ENCODE data around the gene NPSR1. TPM values are rescaled to one million over a fixed set of nuclear protein-coding genes. Genes with fewer than 3 reads are reported as not detected.
"Not testable (repeated sequence)": the region's sequence is repeated elsewhere in the genome, so short reads cannot be mapped to it uniquely, and the experiment has no call there.

Gene NPSR1
- total and polyA plus RNA-seq, 4 donors, result not detected

GRCh38 chr7:34851431-34851830 lies 193.4 kb downstream of the NPSR1 start (continued):
- TF ChIP-seq, protein P1, sequence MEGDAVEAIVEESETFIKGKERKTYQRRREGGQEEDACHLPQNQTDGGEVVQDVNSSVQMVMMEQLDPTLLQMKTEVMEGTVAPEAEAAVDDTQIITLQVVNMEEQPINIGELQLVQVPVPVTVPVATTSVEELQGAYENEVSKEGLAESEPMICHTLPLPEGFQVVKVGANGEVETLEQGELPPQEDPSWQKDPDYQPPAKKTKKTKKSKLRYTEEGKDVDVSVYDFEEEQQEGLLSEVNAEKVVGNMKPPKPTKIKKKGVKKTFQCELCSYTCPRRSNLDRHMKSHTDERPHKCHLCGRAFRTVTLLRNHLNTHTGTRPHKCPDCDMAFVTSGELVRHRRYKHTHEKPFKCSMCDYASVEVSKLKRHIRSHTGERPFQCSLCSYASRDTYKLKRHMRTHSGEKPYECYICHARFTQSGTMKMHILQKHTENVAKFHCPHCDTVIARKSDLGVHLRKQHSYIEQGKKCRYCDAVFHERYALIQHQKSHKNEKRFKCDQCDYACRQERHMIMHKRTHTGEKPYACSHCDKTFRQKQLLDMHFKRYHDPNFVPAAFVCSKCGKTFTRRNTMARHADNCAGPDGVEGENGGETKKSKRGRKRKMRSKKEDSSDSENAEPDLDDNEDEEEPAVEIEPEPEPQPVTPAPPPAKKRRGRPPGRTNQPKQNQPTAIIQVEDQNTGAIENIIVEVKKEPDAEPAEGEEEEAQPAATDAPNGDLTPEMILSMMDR (IDR thresholded peaks at IDR 0.05; ENCODE audit: low read depth, low read length, missing input control), result no peak
- TF ChIP-seq, protein P2, sequence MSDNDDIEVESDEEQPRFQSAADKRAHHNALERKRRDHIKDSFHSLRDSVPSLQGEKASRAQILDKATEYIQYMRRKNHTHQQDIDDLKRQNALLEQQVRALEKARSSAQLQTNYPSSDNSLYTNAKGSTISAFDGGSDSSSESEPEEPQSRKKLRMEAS (IDR thresholded peaks at IDR 0.05), result no peak
- TF ChIP-seq RXRA (IDR thresholded peaks at IDR 0.05) (no peak), HNF4A (conservative IDR thresholded peaks at IDR 0.05) (no peak), FOXA1 (IDR thresholded peaks at IDR 0.05) (no peak), YY1 (IDR thresholded peaks at IDR 0.05) (no peak), ATF3 (IDR thresholded peaks at IDR 0.05) (no peak), RAD21 (IDR thresholded peaks at IDR 0.05) (no peak), JUND (IDR thresholded peaks at IDR 0.05) (no peak), EGR1 (IDR thresholded peaks at IDR 0.05; ENCODE audit: low read depth in 2 of 2) (no peak), GABPA (IDR thresholded peaks at IDR 0.05 in 1 of 2, conservative IDR thresholded peaks at IDR 0.05 in 1 of 2) (no peak)

GRCh38 chr7:34858444-34858843 lies 200.4 kb downstream of the NPSR1 start:
- not testable (repeated sequence) for H3K9ac ChIP-seq (ENCODE audit: low read depth in 1 of 2, low read length in 2 of 2); DNase-seq (ENCODE audit: low spot score); H3K9me3 ChIP-seq (ENCODE audit: control insufficient read depth in 4 of 4, low read length in 3 of 4); H3K27ac ChIP-seq (ENCODE audit: low read depth in 1 of 2, low read length in 2 of 2); H3K4me3 ChIP-seq (ENCODE audit: low read depth in 1 of 3, low read length in 3 of 3); H3K27me3 ChIP-seq (ENCODE audit: control insufficient read depth in 4 of 4, insufficient read depth in 4 of 4, low read length in 3 of 4); H3K36me3 ChIP-seq (ENCODE audit: control insufficient read depth in 4 of 4, insufficient read depth in 3 of 4, low read depth in 1 of 4, low read length in 3 of 4); H3K4me1 ChIP-seq (ENCODE audit: control insufficient read depth in 4 of 4, insufficient read depth in 4 of 4, low read length in 3 of 4)
- 81% methylated on average over 2 of the region's 2 CpGs for WGBS

- 81% methylated on average over 1 of the region's 1 CpG for WGBS
- H3K4me3 ChIP-seq (ENCODE audit: low read depth in 1 of 3, low read length in 3 of 3); H3K4me1 ChIP-seq (ENCODE audit: control insufficient read depth in 4 of 4, insufficient read depth in 4 of 4, low read length in 3 of 4); H3K36me3 ChIP-seq (ENCODE audit: control insufficient read depth in 4 of 4, insufficient read depth in 3 of 4, low read depth in 1 of 4, low read length in 3 of 4); H3K9ac ChIP-seq (ENCODE audit: low read depth in 1 of 2, low read length in 2 of 2); DNase-seq (ENCODE audit: low spot score); H3K27me3 ChIP-seq (ENCODE audit: control insufficient read depth in 4 of 4, insufficient read depth in 4 of 4, low read length in 3 of 4); H3K9me3 ChIP-seq (ENCODE audit: control insufficient read depth in 4 of 4, low read length in 3 of 4); H3K27ac ChIP-seq (ENCODE audit: low read depth in 1 of 2, low read length in 2 of 2): not testable (repeated sequence)
Measured at GRCh38 chr7:34859281-34859680, 201.3 kb downstream of the NPSR1 start.

- not testable (repeated sequence) for H3K9ac ChIP-seq (ENCODE audit: low read depth in 1 of 2, low read length in 2 of 2); H3K9me3 ChIP-seq (ENCODE audit: control insufficient read depth in 4 of 4, low read length in 3 of 4); H3K4me1 ChIP-seq (ENCODE audit: control insufficient read depth in 4 of 4, insufficient read depth in 4 of 4, low read length in 3 of 4); H3K4me3 ChIP-seq (ENCODE audit: low read depth in 1 of 3, low read length in 3 of 3); H3K27ac ChIP-seq (ENCODE audit: low read depth in 1 of 2, low read length in 2 of 2); H3K27me3 ChIP-seq (ENCODE audit: control insufficient read depth in 4 of 4, insufficient read depth in 4 of 4, low read length in 3 of 4); H3K36me3 ChIP-seq (ENCODE audit: control insufficient read depth in 4 of 4, insufficient read depth in 3 of 4, low read depth in 1 of 4, low read length in 3 of 4); DNase-seq (ENCODE audit: low spot score)
- 77% methylated on average over 4 of the region's 5 CpGs for WGBS
Measured at GRCh38 chr7:34866222-34866621, 208.2 kb downstream of the NPSR1 start.

DNA sequence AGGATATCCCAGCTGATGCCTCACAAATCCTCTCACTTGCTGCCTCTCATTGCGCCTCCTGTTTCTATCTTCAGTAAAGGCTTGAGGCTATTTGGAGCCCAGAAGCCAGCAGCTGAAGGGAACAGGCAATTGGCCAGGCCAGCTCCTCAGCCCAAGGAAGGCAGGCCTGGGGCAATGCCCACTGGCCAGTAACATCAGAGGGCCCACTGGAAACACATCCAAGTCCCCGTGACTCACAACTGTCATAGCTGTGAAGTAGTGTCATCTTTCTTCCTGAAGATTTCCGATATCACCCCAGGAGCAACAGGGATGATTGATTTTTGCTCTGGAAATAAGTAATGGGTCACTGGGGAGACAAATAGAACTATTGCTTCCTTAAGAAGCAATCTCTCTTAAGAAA lies 209.3 kb downstream of the NPSR1 start:
- WGBS, result 88% methylated on average over 3 of the region's 3 CpGs
- not testable (repeated sequence) for DNase-seq (ENCODE audit: low spot score); H3K36me3 ChIP-seq (ENCODE audit: control insufficient read depth in 4 of 4, insufficient read depth in 3 of 4, low read depth in 1 of 4, low read length in 3 of 4); H3K4me3 ChIP-seq (ENCODE audit: low read depth in 1 of 3, low read length in 3 of 3); H3K4me1 ChIP-seq (ENCODE audit: control insufficient read depth in 4 of 4, insufficient read depth in 4 of 4, low read length in 3 of 4); H3K9ac ChIP-seq (ENCODE audit: low read depth in 1 of 2, low read length in 2 of 2); H3K27me3 ChIP-seq (ENCODE audit: control insufficient read depth in 4 of 4, insufficient read depth in 4 of 4, low read length in 3 of 4); H3K9me3 ChIP-seq (ENCODE audit: control insufficient read depth in 4 of 4, low read length in 3 of 4); H3K27ac ChIP-seq (ENCODE audit: low read depth in 1 of 2, low read length in 2 of 2)

DNA sequence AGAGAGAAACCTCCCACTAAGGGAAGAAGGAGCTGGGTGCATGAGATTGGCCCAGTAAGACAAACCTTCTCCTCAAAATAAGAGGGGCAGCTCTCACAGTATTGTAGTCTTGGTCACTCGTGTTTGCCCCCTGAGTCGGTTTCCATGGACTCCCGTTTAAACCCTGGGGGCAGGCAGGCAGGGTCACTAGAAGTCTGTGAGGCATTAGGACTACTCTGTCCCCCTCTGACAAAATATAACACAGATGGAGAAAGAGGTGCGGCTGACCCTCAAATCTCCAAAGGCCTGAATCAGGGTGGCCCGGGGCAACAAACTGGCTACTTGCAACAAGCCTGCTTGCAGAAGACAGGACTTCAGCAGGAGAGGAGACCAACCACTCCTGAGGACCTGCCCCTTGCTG lies 210.6 kb downstream of the NPSR1 start:
- not testable (repeated sequence) for DNase-seq (ENCODE audit: low spot score); H3K4me3 ChIP-seq (ENCODE audit: low read depth in 1 of 3, low read length in 3 of 3); H3K9me3 ChIP-seq (ENCODE audit: control insufficient read depth in 4 of 4, low read length in 3 of 4); H3K27me3 ChIP-seq (ENCODE audit: control insufficient read depth in 4 of 4, insufficient read depth in 4 of 4, low read length in 3 of 4); H3K36me3 ChIP-seq (ENCODE audit: control insufficient read depth in 4 of 4, insufficient read depth in 3 of 4, low read depth in 1 of 4, low read length in 3 of 4); H3K4me1 ChIP-seq (ENCODE audit: control insufficient read depth in 4 of 4, insufficient read depth in 4 of 4, low read length in 3 of 4); H3K9ac ChIP-seq (ENCODE audit: low read depth in 1 of 2, low read length in 2 of 2); H3K27ac ChIP-seq (ENCODE audit: low read depth in 1 of 2, low read length in 2 of 2)
- WGBS, result 80% methylated on average over 5 of the region's 5 CpGs
